VCaP (cell line): ENCODE measurements around the gene KRTAP4-2.
"Not testable (repeated sequence)": the region's sequence is repeated elsewhere in the genome, so short reads cannot be mapped to it uniquely, and the experiment has no call there.

ENCODE experiments used
- H3K27ac ChIP-seq: fragments of 450-650 bp; 2 replicates; pipeline ENCODE4 v1.5.1; 2017
- CTCF ChIP-seq: fragments of 450-650 bp; conservative IDR thresholded peaks from 2 replicates; pipeline ENCODE4 v1.5.1; 2017; ENCODE audit warnings: mild to moderate bottlenecking, moderate library complexity

KRTAP4-2 gene

GRCh38 chr17:41160648-41161047 is 17.4 kb downstream of the KRTAP4-2 start, which contains the start of gene KRTAP4-4:
KRTAP4-4 (minus strand) TSS chr17:41160748; CDS start chr17:41160691, 57 bp downstream.
- no peak for TF ChIP-seq CTCF
- H3K27ac ChIP-seq: no peak within 1 kb of the TSS

- not testable (repeated sequence) for H3K27ac ChIP-seq
Observed at GRCh38 chr17:41160190-41160589, 17.8 kb downstream of the KRTAP4-2 start.

- TF ChIP-seq CTCF: no peak
- H3K27ac ChIP-seq: no peak overlapping the region
Observed at GRCh38 chr17:41153856-41154255, 24.2 kb downstream of the KRTAP4-2 start.

DNA sequence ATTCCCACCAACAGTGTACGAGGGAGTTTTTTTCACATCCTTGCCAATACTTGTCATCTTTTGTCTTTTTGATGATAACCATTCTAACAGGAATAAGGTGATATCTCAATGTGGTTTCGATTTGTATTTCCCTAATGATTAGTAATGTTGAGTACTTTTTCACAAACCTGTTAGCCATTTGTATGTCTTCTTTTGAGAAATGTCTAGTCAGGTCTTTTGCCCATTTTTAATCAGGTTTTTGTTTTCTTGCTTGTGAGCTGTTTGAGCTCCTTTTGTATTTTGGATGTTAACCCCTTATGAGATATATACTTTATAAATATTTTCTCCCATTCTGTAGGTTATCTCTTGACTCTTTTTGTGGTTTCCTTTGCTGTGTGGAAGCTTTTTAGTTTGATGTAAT is 26.5 kb downstream of the KRTAP4-2 start:
- no peak for TF ChIP-seq CTCF
- no peak overlapping the region for H3K27ac ChIP-seq

DNA sequence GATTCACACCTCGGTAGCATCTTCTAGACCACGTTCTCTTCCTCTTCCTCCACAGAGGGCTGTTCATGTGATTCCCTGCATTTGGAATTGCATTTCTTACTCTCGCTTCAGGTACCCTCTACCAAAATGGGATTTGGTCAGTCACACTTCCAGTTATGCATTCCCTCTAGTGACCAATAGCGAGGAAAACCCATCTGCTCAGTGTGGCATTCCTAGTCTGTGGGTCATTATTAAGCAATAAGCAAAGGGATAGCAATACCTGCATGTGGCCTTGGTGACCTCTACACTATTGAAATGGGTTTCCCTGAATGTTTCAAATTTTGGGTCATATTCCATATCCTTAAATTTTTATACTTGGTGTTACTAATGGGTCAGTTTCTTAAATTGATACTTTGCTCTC is 28.0 kb downstream of the KRTAP4-2 start:
- H3K27ac ChIP-seq: no peak overlapping the region
- no peak for TF ChIP-seq CTCF

DNA sequence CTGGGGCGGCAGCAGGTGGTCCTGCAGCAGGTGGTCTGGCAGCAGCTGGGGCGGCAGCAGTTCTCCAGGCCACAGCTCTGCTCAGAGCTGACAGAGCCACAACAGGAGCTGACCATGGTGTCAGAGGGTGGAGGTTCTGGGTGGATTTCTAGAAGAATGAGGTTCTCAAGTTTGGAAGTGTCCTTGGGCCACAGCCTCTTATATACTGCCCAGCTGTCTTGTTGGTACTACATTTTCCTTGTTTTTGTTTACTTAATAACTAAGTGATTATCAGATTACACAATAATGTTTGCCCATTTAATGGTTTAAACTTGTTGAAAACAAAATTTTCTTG is 28.4 kb downstream of the KRTAP4-2 start, which contains the start of gene KRTAP4-5:
Gene KRTAP4-5, minus strand, starts transcription at position 174 of the 334 bp plus-strand sequence. Its CDS starts 58 bp downstream, at position 116.
- no peak within 1 kb of the TSS for H3K27ac ChIP-seq
- no peak for TF ChIP-seq CTCF

DNA sequence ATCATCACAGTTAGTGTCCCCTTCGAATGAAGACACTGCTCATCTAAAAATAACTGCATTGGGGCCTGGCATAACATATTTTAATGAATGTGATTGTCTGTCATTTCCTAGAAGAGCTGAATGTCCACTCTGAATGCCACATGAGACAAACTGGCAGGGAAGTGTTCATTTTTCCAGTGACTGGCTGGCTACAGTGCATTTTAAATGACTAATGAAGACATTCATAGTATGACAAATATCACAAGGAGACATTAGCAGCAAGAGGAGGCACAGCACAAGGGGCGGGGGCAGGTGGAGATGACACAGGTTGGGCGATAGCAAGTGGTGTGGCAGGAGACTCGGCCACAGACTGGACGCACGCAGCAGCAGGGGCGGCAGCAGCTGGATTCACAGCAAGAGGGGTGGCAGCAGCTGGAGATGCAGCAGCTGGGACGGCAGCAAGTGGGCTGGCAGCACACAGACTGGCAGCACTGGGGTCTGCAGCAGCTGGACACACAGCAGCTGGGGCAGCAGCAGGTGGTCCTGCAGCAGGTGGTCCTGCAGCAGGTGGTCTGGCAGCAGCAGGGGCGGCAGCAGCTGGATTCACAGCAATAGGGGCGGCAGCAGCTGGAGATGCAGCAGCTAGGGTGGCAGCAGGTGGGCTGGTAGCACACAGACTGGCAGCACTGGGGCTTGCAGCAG is 28.9 kb downstream of the KRTAP4-2 start:
- H3K27ac ChIP-seq: not testable (repeated sequence)

GRCh38 chr17:41147531-41148204 is 30.4 kb downstream of the KRTAP4-2 start:
- H3K27ac ChIP-seq: no peak overlapping the region
- no peak for TF ChIP-seq CTCF
